GM12878 (cell line): ENCODE measurements around the gene TNNT2. TPM values are rescaled to one million over a fixed set of nuclear protein-coding genes. Genes with fewer than 3 reads are reported as not detected.

ENCODE experiments used
- ATAC-seq: fragments of 200-7000 bp; cut with Tn5 transposase; 3 replicates; pipeline ENCODE4 v1.9.1; 2020; ENCODE audit warnings: mild to moderate bottlenecking, moderate library complexity
- BruUV-seq: library from RNA; stranded (reverse); fragments of 400-500 nt; replicated peaks from 2 replicates; lab custom pipeline; 2021; lab: Mats Ljungman, UMichigan
- CTCF ChIA-PET: fragments of 300-600 bp; sonication (Branson Sonifier 250); formaldehyde crosslinking; extraction: SDS; loops from one replicate; lab custom pipeline; 2021; ENCODE audit warnings: inconsistent platforms; lab: Yijun Ruan, JAX
- POLR2A ChIA-PET: fragments of 350-600 bp; formaldehyde crosslinking; extraction: SDS; loops from one replicate; lab custom pipeline; 2021; ENCODE audit warnings: inconsistent platforms; lab: Charles Lee
- RAD21 ChIA-PET: fragments of 300-600 bp; sonication (Branson Sonifier 250); formaldehyde crosslinking; loops from one replicate; lab custom pipeline; 2023; ENCODE audit warnings: antibody characterized with exemption; ENCODE audit not compliant: unreplicated experiment; lab: Charles Lee
- SMC1A ChIA-PET: fragments of 300-600 bp; sonication (Branson Sonifier 250); formaldehyde crosslinking; loops from one replicate; lab custom pipeline; 2023; ENCODE audit not compliant: unreplicated experiment, uncharacterized antibody; lab: Charles Lee
- DNase-seq: peaks from one replicate; pipeline ENCODE4 v3.0.0-alpha.2; 2011; ENCODE audit warnings: low read depth, low spot score
- FAIRE-seq: peaks from 3 replicates; lab custom pipeline; 2011; peaks lifted over from hg19 to GRCh38; lab: Jason Lieb, UNC
- H2AFZ ChIP-seq: 2 replicates; pipeline ENCODE4 v1.6.0; 2011; ENCODE audit warnings: low read depth, low read length, control low read depth; ENCODE audit not compliant: control insufficient read depth
- H3K27ac ChIP-seq: 2 replicates; pipeline ENCODE4 v1.5.1; 2011; ENCODE audit warnings: control low read depth; ENCODE audit not compliant: control insufficient read depth, insufficient read depth
- H3K27me3 ChIP-seq, 2 experiments: replicated peaks in 1 of 2; 2 replicates each; pipeline versions ENCODE4 v1.6.0 to v1.6.1; 2011; ENCODE audit warnings: low read length in 1 of 2; ENCODE audit not compliant: control insufficient read depth in 2 of 2, insufficient read depth in 2 of 2
- H3K36me3 ChIP-seq, 2 experiments: 2 replicates each; pipeline ENCODE4 v1.5.1; 2011; ENCODE audit warnings: low read length in 1 of 2; ENCODE audit not compliant: control insufficient read depth in 2 of 2, insufficient read depth in 2 of 2
- H3K4me1 ChIP-seq: 2 replicates; pipeline ENCODE4 v1.6.1; 2011; ENCODE audit warnings: mild to moderate bottlenecking, low read length, moderate library complexity, mixed read lengths; ENCODE audit not compliant: control insufficient read depth, insufficient read depth
- H3K4me2 ChIP-seq: 2 replicates; pipeline ENCODE4 v1.6.0; 2011; ENCODE audit warnings: control low read depth; ENCODE audit not compliant: control insufficient read depth, insufficient read depth
- H3K4me3 ChIP-seq: fragments of 200-600 bp; sonication (generic); 2 replicates; pipeline ENCODE4 v1.5.1; 2016
- H3K79me2 ChIP-seq: 2 replicates; pipeline ENCODE4 v1.6.0; 2011; ENCODE audit warnings: low read length; ENCODE audit not compliant: control insufficient read depth, insufficient read depth
- H3K9ac ChIP-seq: 2 replicates; pipeline ENCODE4 v1.8.0; 2011; ENCODE audit warnings: low read length, control low read depth, mixed read lengths; ENCODE audit not compliant: control insufficient read depth, insufficient read depth
- H3K9me3 ChIP-seq: replicated peaks from 3 replicates; pipeline ENCODE4 v1.5.1; 2011; ENCODE audit warnings: mild to moderate bottlenecking, low read length; ENCODE audit not compliant: control insufficient read depth, insufficient read depth
- H4K20me1 ChIP-seq: 2 replicates; pipeline ENCODE4 v1.6.0; 2011; ENCODE audit not compliant: control insufficient read depth, insufficient read depth
- CHD1 ChIP-seq: IDR thresholded peaks from 2 replicates; pipeline ENCODE4 v1.6.1; 2012; ENCODE audit warnings: low read depth, low read length, improper control_type of control experiment
- CHD2 ChIP-seq: IDR thresholded peaks from 2 replicates; pipeline ENCODE4 v1.6.1; 2011; ENCODE audit warnings: low read depth, low read length, improper control_type of control experiment, borderline replicate concordance
- ELK1 ChIP-seq: IDR thresholded peaks from 2 replicates; pipeline ENCODE4 v1.6.1; 2012; ENCODE audit warnings: low read depth, low read length, improper control_type of control experiment
- EZH2 ChIP-seq: IDR thresholded peaks from 2 replicates; pipeline ENCODE4 v1.6.1; 2012; ENCODE audit warnings: low read depth, mild to moderate bottlenecking, control low read depth, inconsistent platforms, low read length, borderline replicate concordance; ENCODE audit not compliant: control insufficient read depth
- IRF5 ChIP-seq: fragments of 450-650 bp; IDR thresholded peaks from 2 replicates; pipeline ENCODE4 v1.6.1; 2017; ENCODE audit warnings: borderline replicate concordance
- KDM1A ChIP-seq: fragments of 200-600 bp; sonication (generic); IDR thresholded peaks from 2 replicates; pipeline ENCODE4 v1.6.1; 2016; ENCODE audit warnings: borderline replicate concordance
- KLF5 ChIP-seq: fragments of 450-650 bp; IDR thresholded peaks from 2 replicates; pipeline ENCODE4 v1.6.1; 2014; ENCODE audit warnings: mild to moderate bottlenecking; ENCODE audit not compliant: partially characterized antibody
- PAX5 ChIP-seq: IDR thresholded peaks from 2 replicates; pipeline ENCODE4 v1.6.1; 2011; ENCODE audit warnings: low read depth, low read length, borderline replicate concordance
- SMC3 ChIP-seq: IDR thresholded peaks from 2 replicates; pipeline ENCODE4 v1.6.1; 2011; ENCODE audit warnings: low read length, improper control_type of control experiment, borderline replicate concordance
- SREBF1 ChIP-seq: IDR thresholded peaks from 2 replicates; pipeline ENCODE4 v1.6.1; 2012; ENCODE audit warnings: mild to moderate bottlenecking, low read length
- SREBF2 ChIP-seq: IDR thresholded peaks from 2 replicates; pipeline ENCODE4 v1.6.1; 2012; ENCODE audit warnings: mild to moderate bottlenecking, low read length
- TARDBP ChIP-seq: IDR thresholded peaks from 2 replicates; pipeline ENCODE4 v1.6.1; 2016; ENCODE audit warnings: borderline replicate concordance
- ZNF217 ChIP-seq: fragments of 450-650 bp; IDR thresholded peaks from 2 replicates; pipeline ENCODE4 v1.6.1; 2017; ENCODE audit warnings: antibody characterized with exemption, mild to moderate bottlenecking
- WGBS: methylation state at CpG from one replicate; pipeline ENCODE4 v1.1.6; 2016; ENCODE audit warnings: low lambda C conversion rate; ENCODE audit not compliant: insufficient replicate concordance, insufficient coverage; ENCODE audit errors: missing lambda C conversion rate; 5-methylcytosine and 5-hydroxymethylcytosine counted together
- in situ Hi-C: fragments of 300-500 bp; cut with MboI; formaldehyde crosslinking; loops from 9 replicates; pipeline ENCODE4 v1.14.3; 2018; ENCODE audit warnings: mixed read lengths
- intact Hi-C: fragments of 100-400 bp; cut with micrococcal nuclease; formaldehyde crosslinking; loops from one replicate; pipeline ENCODE4 v1.14.2; 2022; ENCODE audit not compliant: unreplicated experiment
- polyA plus RNA-seq, 11 experiments: library from polyadenylated mRNA; depleted of rRNA in 4 of 11; unstranded in 6 of 11; stranded (reverse) in 5 of 11; fragments of >200 nt; fragmentation: Nextera tagmentation in 4 of 11; fragmentation: Illumina TruSeq in 1 of 11; extraction: Ambion mirVana in 4 of 11; extraction: Trizol in 1 of 11; gene quantifications; 1 replicate in 1 of 11; 2 replicates in 10 of 11; pipeline versions ENCODE4 v1.2.1 to v1.2.3, GENCODE V29; 2011 to 2016; ENCODE audit warnings: inconsistent platforms in 2 of 11, missing spikeins in 2 of 11, low read depth in 1 of 11
- total RNA-seq, 4 experiments: library from RNA; depleted of rRNA in 3 of 4; stranded (reverse); fragments of >200 nt in 3 of 4; fragmentation: Illumina TruSeq in 1 of 4; extraction: Trizol in 1 of 4; gene quantifications; 2 replicates each; pipeline versions ENCODE4 v1.2.1 to v1.2.3, GENCODE V29; 2013 to 2021
- TF ChIP-seq, protein P1 (sequence below): fragments of 450-650 bp; IDR thresholded peaks from 2 replicates; pipeline ENCODE4 v1.6.1; 2016; ENCODE audit warnings: mild to moderate bottlenecking, moderate library complexity, borderline replicate concordance
- TF ChIP-seq, protein P2 (sequence below): IDR thresholded peaks from 2 replicates; pipeline ENCODE4 v1.6.1; 2012; ENCODE audit warnings: low read length, inconsistent platforms

TNNT2 gene
- total and polyA plus RNA-seq, 10 of the 15 experiments (the other 5 are each of a cell fraction or from before 2014, with no cell fraction given), result 2.2 TPM; not detected in 9

DNA sequence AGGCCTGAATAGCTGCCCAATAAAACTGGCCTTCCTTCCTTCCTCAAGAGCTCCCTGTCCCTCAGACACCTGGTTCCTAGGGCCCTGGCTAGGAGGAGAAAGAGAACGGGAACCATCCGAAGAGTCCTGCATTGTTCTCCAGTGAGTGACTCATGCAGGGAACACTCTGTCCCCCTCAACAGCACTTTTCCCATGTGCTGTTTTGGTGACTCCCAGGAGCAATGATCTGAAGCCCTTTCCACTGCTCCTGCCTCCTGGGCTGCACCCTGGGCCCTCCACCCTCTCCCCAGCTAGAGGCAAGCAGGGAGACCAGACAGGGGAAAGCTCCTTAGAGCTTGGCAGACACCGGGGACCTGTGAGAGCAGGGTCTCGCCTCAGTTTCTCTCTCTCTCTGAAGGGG lies 18.9 kb downstream of the TNNT2 start:
- ChIA-PET SMC1A (interaction anchor here (0.9 to 1.7 kb wide), 3 partner anchors 9 to 105 kb away, joined by 3 to 7 read pairs (median 4); no protein-coding TSS in a partner anchor), CTCF (interaction anchor here (0.9 to 1.5 kb wide), 3 partner anchors 32 to 104 kb away, joined by 3 to 4 read pairs (median 4); no protein-coding TSS in a partner anchor), POLR2A (no interaction called here), RAD21 (no interaction called here)
- no peaks in the 10 kb centered on the region for H4K20me1 ChIP-seq
- intact Hi-C loops, result no loop called here
- no peaks in the 10 kb centered on the region for H3K9me3 ChIP-seq
- H3K4me1 ChIP-seq, result no peaks in the 10 kb centered on the region
- H3K9ac ChIP-seq, result no peak overlapping the region
- 14% methylated on average over 4 of the region's 4 CpGs for WGBS
- no peak for ATAC-seq
- FAIRE-seq, result no peak
- in situ Hi-C loops, result no loop called here
- no peak overlapping the region for H3K4me3 ChIP-seq
- no peak for DNase-seq
- H3K27ac ChIP-seq, result no peak overlapping the region
- BruUV-seq, result no TSS peak
- no peaks in the 10 kb centered on the region for H3K36me3 ChIP-seq
- H2AFZ ChIP-seq, result no peak overlapping the region
- no peak overlapping the region for H3K4me2 ChIP-seq
- no peaks in the 10 kb centered on the region for H3K79me2 ChIP-seq
- peaks cover 0 to 4% of the 10 kb centered on the region in 2 experiments; a peak in 3 of 4 replicates for H3K27me3 ChIP-seq
- TF ChIP-seq SMC3 (no peak), KLF5 (no peak), KDM1A (no peak), PAX5 (no peak), TARDBP (no peak), CHD2 (no peak), SREBF1 (no peak), EZH2 (no peak), ZNF217 (no peak), CHD1 (no peak), IRF5 (no peak), SREBF2 (no peak), ELK1 (no peak)
- TF ChIP-seq, protein P1, sequence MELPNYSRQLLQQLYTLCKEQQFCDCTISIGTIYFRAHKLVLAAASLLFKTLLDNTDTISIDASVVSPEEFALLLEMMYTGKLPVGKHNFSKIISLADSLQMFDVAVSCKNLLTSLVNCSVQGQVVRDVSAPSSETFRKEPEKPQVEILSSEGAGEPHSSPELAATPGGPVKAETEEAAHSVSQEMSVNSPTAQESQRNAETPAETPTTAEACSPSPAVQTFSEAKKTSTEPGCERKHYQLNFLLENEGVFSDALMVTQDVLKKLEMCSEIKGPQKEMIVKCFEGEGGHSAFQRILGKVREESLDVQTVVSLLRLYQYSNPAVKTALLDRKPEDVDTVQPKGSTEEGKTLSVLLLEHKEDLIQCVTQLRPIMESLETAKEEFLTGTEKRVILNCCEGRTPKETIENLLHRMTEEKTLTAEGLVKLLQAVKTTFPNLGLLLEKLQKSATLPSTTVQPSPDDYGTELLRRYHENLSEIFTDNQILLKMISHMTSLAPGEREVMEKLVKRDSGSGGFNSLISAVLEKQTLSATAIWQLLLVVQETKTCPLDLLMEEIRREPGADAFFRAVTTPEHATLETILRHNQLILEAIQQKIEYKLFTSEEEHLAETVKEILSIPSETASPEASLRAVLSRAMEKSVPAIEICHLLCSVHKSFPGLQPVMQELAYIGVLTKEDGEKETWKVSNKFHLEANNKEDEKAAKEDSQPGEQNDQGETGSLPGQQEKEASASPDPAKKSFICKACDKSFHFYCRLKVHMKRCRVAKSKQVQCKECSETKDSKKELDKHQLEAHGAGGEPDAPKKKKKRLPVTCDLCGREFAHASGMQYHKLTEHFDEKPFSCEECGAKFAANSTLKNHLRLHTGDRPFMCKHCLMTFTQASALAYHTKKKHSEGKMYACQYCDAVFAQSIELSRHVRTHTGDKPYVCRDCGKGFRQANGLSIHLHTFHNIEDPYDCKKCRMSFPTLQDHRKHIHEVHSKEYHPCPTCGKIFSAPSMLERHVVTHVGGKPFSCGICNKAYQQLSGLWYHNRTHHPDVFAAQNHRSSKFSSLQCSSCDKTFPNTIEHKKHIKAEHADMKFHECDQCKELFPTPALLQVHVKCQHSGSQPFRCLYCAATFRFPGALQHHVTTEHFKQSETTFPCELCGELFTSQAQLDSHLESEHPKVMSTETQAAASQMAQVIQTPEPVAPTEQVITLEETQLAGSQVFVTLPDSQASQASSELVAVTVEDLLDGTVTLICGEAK, result no peak
- TF ChIP-seq, protein P2, sequence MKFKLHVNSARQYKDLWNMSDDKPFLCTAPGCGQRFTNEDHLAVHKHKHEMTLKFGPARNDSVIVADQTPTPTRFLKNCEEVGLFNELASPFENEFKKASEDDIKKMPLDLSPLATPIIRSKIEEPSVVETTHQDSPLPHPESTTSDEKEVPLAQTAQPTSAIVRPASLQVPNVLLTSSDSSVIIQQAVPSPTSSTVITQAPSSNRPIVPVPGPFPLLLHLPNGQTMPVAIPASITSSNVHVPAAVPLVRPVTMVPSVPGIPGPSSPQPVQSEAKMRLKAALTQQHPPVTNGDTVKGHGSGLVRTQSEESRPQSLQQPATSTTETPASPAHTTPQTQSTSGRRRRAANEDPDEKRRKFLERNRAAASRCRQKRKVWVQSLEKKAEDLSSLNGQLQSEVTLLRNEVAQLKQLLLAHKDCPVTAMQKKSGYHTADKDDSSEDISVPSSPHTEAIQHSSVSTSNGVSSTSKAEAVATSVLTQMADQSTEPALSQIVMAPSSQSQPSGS, result no peak
